HG03558 (cell line): ENCODE data around the gene CEP89.
"Not testable (repeated sequence)": the region's sequence is repeated elsewhere in the genome, so short reads cannot be mapped to it uniquely, and the experiment has no call there.

Experiments
- ATAC-seq: cut with Tn5 transposase; IDR thresholded peaks from one replicate; pipeline ENCODE4 v1.9.1; 2021; ENCODE audit warnings: moderate number of reproducible peaks; ENCODE audit not compliant: unreplicated experiment; ENCODE audit errors: extremely low read depth

Gene CEP89

DNA sequence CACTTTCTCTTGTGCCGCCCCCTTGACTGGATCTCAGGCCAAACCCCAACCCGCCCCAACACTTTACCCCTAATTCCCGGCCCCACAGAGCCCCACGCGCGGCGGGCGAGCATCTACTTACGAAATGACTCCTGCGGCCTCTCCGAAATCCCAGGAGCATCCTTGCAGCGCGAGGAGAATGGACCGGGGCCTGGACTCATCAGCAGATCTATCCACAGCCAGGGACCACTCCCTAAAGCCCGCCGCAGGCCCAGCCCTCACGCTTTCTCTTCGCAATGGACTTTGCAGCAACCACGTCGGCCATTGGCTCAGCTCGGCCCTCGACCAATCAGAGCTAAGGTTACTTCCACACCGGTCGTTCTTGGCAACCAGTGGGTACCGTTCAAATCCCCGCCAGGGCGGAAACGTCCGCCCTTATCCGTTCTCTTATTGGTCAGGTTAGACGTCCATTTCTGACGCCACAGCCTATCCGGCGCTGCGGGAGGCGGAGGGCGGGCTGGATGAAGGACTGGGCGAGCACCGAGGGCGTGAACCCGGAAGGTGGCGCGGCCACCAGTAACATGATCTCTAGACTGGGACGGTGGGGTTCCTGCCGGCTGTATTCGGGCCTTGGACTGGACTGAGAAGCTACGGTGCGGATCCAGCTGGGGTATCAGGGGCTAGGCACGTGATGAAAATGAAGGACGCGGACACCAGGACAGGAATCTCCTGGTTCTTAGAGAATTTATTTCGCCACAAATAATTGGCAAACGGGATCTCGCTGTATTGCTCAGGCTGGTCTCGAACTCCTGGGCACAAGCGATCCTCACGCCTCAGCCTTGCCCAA lies at the start of gene CEP89, which contains the start of gene FAAP24:
Gene CEP89 (minus strand): TSS at position 244 of the 826 bp plus-strand sequence. CDS start 84 bp downstream, at position 160.
Gene FAAP24 (plus strand): TSS at position 528 of the 826 bp plus-strand sequence. CDS start 955 bp downstream, outside the sequence.
- ATAC-seq, result peak; percentile 97

DNA sequence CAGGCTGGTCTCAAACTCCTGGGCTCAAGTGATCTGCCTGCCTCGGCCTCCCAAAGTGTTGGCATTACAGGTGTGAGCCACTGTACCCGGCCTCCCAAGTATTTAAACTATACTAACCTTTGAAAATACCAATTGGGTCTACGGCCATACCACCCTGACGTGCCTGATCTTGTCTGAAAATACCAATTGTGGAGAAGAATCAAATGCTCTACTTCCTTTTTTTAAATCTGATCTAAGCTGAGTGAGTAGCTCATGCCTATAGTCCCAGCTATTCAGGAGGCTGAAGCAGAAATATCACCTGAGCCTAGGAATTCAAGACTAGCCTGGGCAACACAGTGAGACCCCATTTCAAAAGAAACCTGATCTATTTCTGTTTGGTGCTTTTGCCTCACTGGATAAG lies 39.1 kb upstream of the CEP89 start:
- not testable (repeated sequence) for ATAC-seq

DNA sequence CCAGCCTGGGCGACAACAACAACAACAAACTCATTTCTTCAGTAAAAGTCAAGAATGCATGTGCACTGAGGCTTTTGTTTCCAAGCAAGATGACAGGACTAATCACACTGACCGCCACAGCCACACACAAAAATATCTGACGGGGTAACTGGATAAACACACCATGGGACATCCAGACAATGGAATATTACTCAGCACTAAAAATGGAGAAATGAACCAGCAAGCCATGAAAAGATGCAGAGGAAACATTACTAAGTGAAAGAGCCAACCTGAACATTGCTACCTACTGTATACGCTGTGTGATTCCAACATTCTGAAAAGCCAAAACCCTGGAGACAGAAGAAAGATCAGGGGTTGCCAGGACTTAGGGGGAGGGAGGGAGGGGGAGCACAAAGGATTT lies 37.0 kb upstream of the CEP89 start:
- no peak for ATAC-seq

DNA sequence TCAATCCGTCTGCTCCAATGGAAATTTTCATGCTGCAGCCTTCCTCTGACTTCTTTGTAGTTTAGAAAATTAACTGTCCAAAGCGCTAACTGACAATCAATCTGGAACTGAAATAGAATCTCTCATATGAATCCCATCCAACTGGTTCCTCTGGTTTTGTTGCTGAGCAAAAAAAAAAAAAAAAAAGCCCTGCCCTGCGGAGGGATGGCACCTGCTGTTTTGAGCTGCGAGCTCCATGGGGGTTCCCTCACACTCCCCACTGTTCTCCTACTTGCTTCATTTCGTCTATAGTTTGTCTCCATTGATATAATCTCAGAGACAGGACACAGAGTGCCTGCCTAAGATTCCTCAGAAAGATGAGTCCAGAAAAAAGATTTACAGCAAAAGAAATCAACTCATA lies 33.7 kb upstream of the CEP89 start:
- no peak for ATAC-seq

DNA sequence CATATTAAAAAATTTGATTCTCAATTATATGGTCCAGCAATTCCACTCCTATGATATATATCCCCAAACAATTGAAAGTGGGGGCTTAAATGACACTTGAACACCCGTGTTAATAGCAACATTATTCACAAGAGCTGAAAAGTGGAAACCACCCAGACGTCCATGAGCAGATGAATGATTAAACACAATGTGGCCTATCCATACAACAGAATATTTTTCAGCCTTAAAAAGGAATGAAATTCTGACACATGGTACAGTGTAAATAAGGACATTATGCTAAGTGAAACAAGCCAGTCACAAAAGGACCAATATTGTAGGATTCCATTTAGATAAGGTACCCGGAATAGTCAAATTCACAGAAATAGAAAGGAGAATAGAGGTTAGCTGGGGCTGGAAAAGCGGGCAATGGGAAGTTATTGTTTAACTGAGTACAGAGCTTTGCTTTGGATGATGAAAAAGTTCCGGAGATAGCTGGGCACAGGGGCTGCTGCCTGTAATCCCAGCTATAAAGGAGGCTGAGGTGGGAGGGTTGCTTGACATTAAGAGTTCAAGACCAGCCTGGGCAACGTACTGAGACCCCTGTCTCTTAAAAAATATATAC lies 31.8 kb upstream of the CEP89 start:
- ATAC-seq, result not testable (repeated sequence)

DNA sequence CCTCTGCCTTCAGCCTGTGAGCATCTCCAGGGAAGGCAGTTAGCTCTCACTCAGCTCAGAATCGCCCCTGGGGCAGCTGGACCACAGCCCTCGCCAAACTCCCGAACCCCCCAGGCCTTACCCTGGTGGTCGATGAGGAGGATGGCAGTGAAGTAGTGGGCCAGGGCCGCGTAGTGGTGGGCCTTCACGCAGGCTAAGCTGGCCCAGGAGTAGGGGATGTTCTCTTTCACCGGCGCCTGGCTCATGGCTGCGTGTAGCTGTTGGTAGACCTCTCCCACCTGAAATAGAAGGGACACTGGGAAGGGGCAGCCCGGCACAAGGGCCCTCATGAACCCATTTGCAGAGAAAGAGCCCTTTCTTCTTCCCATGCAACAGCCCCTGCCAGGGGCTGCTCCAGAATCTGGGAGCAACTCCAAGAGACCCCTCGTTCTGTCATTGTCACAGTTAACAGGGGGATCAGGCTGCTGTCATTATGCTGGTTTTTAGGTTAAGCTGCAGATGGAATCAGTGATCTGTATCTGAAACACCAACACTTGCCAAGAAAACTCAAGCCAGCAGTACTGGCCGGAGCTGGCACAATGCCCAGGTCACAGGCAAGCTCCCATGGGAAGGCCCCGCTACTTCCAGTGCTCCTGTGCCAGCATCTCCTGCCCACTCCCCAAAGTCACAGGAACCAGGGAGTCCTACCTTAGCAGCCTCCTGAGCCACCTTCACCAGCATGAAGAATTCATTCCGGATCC lies 30.5 kb upstream of the CEP89 start:
- ATAC-seq, result not testable (repeated sequence)

DNA sequence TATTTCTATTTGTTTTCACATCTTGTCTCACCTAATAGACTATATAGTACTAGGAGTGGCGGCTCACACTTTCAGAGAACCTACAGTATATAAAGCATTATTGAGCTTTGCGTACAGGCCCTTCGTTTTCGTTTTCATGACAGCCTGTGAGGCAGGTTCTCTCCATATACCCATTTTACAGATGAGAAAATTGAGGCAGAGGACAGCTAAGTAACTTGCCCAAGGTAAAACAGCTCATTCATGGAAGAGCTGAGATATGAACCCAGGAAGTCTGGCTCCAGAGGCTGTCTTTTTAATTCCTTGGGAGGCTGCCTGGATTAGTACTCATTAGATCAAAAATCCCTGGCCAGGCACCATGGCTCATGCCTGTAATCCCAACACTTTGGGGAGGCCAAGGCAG lies 29.2 kb upstream of the CEP89 start:
- no peak for ATAC-seq

DNA sequence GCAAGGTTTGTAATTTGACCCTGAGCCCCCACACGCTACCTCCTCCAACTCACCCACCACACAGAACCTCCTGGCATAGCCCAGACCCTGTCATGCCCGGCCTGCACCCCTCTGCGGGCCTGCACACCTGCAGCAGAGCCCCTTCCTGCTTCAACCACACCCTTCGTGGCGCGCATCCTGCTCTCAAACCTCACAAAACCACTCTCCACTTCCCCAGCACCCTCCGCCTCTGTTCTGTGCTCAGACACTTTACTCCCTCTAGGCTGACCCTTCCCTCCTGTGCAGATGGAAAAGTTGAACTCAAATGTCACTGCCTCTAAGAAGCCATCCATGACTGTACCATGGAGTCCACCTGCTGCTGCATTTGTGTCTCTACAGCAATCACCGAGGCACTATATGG lies 28.8 kb upstream of the CEP89 start:
- ATAC-seq, result no peak

DNA sequence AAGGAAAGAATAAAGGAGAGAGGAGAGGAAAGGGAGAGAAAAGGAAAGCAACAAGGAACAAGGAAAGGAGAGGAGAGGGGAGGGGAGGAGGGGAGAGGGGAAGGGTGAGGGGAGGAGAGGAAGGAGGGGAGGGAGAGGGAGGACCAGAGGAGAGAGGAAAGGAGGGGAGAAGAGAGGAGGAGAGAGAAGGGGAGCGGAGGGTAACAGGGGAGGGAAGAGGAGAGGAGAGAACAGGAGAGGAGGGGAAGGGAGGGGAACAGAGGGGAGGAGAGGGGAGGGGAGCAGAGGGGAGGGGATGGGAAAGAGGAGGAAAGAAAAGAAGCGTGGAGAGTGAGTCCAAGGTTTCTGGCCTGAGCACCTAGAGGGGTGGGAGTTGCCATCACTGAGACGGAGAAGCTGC lies 27.0 kb upstream of the CEP89 start:
- no peak for ATAC-seq

DNA sequence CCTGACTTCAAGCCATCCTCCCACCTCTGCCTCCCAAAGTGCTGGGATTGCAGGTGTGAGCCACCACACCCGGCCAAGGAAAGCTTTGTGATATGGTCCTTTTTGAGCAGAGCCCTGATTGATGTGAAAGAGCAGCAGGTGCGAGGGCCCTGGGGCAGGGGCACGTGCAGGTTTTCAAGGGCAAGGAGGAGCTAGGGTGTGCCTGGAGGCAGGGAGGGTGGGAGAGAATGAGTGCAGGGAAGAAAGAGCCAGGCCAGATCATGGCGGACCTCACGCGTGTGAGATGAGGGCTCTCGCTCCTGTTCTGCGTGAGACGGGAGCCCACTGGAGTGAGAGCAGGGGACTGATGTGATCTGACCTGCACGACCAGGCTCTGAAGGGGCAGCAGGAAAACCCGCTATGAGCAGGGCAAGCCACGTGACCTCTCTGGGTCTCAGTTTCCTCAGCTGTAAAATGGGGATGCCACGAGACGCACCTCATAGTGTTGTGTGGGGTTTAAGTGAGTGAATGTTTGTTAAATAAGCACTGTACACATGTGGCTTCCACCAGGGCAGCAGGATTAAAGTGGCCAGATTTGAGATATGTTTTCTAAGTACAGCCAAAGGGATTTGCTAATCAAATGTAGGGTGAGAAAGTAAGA lies 26.1 kb upstream of the CEP89 start:
- no peak for ATAC-seq

DNA sequence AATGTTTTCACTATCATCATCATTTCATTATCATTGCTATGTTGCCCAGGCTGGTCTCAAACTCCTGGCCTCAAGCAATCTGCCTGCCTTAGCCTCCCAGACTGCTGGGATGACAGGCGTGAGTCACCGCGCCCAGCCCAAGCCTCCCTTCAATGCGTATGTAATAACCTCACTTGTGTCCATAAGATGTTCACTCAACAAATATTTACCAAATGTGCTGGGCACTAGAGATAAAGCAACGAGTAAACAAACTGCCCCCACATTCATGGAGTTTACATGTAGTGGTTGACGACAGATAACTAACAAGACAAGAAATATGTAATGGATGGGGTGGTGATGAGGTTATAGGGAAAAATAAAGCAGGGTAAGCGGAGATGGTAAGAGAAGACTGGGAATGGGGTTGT lies 25.3 kb upstream of the CEP89 start:
- not testable (repeated sequence) for ATAC-seq

DNA sequence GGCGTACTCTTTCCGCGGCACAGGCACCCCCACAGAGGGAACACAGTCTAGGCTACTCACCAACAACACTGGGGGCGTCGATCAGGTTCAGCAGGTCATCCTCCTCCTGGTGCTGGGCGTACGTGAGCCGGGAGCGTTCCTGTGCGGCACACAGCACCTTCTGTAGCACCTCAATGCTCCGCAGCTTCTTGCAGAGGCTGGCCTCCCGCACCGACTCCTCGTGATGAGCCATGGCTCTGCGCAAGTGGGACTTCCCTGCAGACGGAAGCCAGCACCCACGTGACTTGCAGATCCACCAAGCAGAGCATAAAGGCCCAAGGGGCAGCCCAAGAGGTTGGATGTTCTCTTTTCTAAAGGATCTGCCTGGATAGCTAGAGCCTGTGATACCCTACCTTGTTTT lies 24.2 kb upstream of the CEP89 start:
- ATAC-seq, result not testable (repeated sequence)

DNA sequence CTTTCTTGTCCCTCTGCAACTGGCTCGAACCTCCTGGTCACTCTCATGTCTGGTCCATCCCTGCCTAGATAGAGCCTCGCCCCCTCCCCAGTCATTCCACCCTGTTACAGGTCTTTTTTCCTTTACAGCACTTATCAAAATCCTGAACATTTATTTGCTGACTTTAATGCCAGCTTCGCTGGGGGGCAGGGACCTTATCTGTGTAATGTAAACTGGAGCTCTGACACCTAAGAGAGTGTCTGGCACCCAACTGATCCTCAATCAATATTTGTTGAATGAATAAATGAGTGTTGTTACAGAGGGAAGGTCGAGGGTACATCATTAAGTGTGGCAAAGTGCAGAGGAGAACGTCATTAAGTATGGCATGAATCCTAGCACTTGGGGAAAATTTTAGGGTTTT lies 17.0 kb upstream of the CEP89 start:
- ATAC-seq, result no peak

DNA sequence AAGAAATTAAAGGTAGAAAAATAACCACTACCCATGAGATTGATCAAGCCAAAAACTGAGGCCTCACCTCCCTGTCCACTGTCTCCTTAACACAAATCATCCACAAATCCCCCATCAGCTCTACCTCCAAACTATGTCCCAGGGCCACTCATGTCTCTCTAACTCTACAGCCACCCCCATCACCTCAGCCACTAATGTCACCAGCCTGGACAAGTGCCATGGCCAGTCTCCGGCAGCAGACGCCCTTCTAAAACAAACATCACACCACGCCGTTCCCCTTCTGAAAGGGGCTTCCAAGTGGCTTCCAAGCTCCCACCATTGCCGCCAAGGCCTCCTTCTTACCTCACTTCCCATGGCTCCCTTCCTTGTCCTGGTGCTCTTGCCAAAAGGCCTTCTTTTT lies 16.5 kb upstream of the CEP89 start:
- ATAC-seq, result not testable (repeated sequence)

DNA sequence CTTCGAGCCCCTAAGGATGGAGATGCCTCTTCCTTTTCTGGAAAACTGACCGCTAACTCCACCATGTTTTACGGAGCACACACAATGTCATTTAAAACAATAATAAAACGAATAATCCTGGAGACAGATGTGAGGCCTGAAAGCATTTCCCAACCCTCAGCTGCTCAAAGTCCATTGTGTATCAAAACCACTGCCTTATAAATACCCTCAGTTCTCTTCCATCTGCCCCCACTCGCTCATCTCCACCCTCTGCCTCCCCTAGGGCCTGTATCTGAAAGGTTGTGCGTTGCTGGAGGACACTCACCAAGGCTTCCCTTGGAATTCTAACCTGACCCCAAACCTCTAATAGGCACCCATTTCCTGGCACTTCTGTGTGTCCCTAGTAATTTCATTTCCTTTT lies 10.7 kb upstream of the CEP89 start:
- not testable (repeated sequence) for ATAC-seq

DNA sequence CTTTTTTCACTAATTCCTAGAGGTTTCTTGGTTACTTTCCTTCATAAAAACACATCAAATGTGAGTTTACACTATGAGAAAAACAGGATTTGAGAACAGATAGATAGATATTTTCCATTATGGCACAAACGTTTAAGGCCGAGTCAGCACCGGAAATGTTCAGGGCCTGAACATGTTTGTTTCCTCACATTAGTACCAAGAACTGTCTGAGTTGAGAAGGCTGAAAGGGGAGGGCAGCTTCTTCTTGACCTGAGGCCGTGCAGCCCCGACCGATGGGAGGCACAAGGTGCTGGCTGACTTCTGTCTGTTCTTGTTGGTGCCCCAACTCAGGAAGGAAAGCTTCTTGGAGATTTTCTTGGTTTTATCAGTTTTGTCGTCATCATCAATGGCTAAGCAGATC lies 8.0 kb upstream of the CEP89 start:
- not testable (repeated sequence) for ATAC-seq

DNA sequence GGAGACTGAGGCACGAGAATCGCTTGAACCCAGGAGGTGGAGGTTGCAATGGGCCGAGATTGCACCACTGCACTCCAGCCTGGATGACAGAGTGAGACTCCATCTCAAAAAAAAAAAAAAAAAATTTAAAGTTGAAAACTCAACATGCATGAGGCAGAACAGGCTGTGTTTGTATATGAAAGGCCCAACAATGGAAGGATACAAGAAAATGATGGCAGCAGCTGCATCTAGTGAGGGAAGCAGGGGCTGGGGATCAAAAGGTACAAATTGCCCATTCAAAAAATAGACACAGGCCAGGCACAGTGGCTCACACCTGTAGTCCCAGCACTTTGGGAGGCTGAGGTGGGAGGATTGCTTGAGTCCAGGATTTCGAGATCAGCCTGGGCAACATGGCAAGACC lies 6.1 kb upstream of the CEP89 start:
- not testable (repeated sequence) for ATAC-seq

DNA sequence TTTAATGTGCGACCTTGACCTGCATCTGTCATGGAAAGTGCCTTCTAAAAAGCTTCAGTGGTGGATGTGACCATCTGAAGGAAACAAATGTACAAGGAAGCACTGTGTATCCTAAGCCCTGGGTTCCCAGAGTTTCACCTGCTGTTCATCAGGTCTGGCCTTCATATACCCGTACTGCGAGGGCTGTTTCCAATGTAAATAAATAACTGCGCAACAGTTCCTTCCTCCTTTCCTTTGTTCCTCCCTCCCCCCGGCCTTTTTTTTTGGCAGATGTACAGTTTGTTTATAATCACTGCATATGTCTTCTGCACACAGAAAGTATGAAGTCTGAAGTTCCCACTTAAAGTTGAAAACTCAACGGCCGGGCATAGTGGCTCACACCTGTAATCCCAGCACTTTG lies 5.5 kb upstream of the CEP89 start:
- ATAC-seq, result no peak

DNA sequence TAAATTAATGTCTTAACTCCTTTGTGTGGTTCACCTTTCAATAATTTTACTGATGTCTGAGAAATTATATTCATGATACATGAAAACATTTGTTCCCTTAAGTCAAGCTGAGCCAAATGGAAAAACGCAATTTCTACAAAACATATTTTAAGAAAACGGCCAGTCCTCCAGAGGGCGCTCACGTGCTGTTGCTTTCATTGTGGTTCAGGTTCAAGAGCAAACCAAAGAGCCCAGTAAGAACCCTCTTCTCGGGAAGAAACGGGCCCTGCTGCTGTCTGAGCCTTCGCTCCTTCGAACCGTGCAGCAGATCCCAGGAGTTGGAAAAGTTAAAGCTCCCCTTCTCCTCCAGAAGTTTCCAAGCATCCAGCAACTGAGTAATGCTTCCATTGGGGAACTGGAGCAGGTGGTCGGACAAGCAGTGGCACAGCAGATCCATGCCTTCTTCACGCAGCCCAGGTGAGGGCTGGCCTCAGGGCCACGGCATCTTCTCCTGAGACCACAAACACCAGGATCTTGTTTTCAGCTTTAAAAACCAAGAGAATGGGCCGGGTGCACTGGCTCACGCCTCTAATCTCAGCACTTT lies 4.6 kb upstream of the CEP89 start:
- no peak for ATAC-seq

DNA sequence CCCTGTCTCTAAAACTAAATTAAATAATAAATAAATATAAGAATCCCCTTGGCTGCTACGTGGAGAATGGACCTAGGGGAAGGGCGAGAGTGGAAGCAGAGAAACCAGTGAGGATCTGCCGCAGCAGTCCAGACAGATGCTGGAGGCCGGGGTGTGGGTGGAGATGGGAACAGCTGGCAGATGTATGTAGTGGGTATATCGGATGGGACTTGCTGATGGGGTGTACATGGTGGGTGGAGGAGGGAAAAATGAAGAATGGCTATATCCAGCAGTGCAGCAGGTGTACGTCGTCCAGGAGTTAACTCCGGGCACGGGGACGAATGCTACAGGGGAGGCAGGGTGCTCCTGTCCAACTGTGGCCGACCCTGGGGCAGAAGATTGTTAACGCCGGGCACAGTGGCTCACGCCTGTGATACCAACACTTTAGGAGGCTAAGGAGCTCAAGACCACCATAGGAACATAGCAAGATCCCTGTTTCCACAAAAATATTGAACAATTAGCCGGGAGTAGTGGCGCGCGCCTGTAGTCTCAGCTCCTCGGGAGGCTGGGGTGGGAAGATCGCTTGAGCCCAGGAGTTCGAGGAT lies 654 bp downstream of the CEP89 start:
- no peak for ATAC-seq
